Fibroblast of pulmonary artery (primary cell): ENCODE measurements around the gene TBC1D8.

Experiments
- DNase-seq: peaks from one replicate; pipeline ENCODE4 v3.0.0-alpha.2; 2010; ENCODE audit warnings: low read depth
- H3K4me3 ChIP-seq: replicated peaks from 2 replicates; pipeline ENCODE4 v1.5.1; 2011; ENCODE audit warnings: low read depth, mild to moderate bottlenecking, control low read depth, low read length, moderate library complexity
- TF ChIP-seq, protein P1 (sequence below): IDR thresholded peaks from 2 replicates; pipeline ENCODE4 v1.5.1; 2011; ENCODE audit warnings: mild to moderate bottlenecking, control low read depth, low read length, inconsistent platforms; ENCODE audit errors: missing control alignments

TBC1D8 gene

GRCh38 chr2:101113441-101114267 is 37.5 kb downstream of the TBC1D8 start:
- DNase-seq = peak; percentile 81

DNA sequence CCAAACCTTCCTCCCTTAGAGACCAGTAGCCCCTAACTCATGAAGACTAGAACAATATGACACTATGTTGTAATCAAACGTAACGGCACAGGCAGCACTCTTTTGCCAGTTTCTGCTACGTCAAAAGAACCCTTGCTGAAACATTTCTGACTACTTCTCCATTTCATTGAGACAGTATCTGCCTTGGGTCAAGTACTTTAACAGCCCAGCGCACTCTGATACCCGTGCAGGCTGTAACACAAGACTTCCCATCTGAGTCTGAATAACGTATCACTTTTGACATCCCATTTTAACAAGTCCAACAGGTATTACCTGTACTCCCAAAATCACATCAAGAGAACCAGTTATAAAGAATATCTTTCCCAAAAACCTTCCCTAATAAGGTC is 38.4 kb downstream of the TBC1D8 start:
- TF ChIP-seq, protein P1, sequence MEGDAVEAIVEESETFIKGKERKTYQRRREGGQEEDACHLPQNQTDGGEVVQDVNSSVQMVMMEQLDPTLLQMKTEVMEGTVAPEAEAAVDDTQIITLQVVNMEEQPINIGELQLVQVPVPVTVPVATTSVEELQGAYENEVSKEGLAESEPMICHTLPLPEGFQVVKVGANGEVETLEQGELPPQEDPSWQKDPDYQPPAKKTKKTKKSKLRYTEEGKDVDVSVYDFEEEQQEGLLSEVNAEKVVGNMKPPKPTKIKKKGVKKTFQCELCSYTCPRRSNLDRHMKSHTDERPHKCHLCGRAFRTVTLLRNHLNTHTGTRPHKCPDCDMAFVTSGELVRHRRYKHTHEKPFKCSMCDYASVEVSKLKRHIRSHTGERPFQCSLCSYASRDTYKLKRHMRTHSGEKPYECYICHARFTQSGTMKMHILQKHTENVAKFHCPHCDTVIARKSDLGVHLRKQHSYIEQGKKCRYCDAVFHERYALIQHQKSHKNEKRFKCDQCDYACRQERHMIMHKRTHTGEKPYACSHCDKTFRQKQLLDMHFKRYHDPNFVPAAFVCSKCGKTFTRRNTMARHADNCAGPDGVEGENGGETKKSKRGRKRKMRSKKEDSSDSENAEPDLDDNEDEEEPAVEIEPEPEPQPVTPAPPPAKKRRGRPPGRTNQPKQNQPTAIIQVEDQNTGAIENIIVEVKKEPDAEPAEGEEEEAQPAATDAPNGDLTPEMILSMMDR = no peak

More at GRCh38 chr2:101113441-101114267, 37.5 kb downstream of the TBC1D8 start:
- TF ChIP-seq, protein P1 = no peak
- H3K4me3 ChIP-seq = no peak overlapping the region

DNA sequence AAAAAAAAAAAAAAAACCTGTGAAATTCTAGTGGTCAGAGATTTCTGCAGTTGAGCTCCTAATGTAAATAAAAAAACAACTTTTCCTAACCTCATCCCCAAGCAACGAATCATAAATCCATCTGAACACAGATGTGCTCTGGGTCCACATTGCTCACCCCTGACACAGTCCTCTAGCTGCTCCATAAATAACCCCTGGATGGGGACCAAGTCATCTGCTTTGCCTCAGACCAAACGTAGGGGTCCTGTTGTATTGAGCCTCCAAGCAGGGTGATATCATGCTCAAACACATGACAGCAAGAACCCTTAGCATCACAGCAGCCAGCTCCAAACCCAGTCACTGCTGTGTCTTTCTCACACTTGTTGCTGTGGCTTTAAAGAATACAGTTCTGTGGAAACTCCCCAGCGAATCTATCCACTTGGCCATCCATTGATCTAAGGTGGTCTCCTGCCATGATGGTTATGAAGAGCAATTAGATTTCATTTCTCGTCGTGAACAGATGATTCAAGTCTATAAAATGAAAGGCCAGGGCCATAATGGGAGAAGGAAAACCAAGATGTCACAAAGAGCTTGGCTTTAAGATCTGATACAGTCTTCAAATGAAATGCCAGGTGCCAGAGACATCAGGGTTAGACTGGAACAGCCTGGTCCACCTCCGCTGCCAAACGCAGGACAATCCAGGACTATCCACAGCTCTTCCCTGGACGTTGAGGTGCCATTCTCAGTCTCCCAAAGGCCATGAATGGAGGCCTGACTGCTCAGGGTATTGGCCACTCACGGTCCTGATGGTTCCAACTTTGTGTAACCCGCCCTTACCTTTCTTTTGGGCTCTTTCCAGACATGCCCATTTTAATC is 39.0 kb downstream of the TBC1D8 start:
- TF ChIP-seq, protein P1 = no peak
- H3K4me3 ChIP-seq = no peak overlapping the region
- DNase-seq = peak; percentile 48

More for the DNA sequence above, 38.4 kb downstream of the TBC1D8 start:
- no peak for DNase-seq
- H3K4me3 ChIP-seq = no peak overlapping the region

GRCh38 chr2:101111262-101111838 is 39.8 kb downstream of the TBC1D8 start:
- H3K4me3 ChIP-seq = no peak overlapping the region
- TF ChIP-seq, protein P1 = no peak
- DNase-seq = no peak

GRCh38 chr2:101109451-101110118 is 41.6 kb downstream of the TBC1D8 start:
- H3K4me3 ChIP-seq = no peak overlapping the region
- TF ChIP-seq, protein P1 = no peak
- DNase-seq = no peak

- TF ChIP-seq, protein P1 = no peak
- no peak for DNase-seq
- no peak overlapping the region for H3K4me3 ChIP-seq
These were observed 42.8 kb downstream of the TBC1D8 start for GRCh38 chr2:101108357-101108756.
